Activated CD8-positive, alpha-beta memory T cell treated with anti-CD3 and anti-CD28 coated beads for 48 hours (primary cell): ENCODE results near the gene ZNF681.
"Not testable (repeated sequence)": the region's sequence is repeated elsewhere in the genome, so short reads cannot be mapped to it uniquely, and the experiment has no call there.

Experiments used
- DNase-seq, 3 experiments: peaks; one replicate each; pipeline ENCODE4 v3.0.0-alpha.2; 2020; ENCODE audit warnings: low read depth in 2 of 3, low spot score in 2 of 3

Gene ZNF681

GRCh38 chr19:23774106-23774505, 15.4 kb upstream of the ZNF681 start:
- no peak for DNase-seq

- DNase-seq = no peak
Measured at GRCh38 chr19:23772675-23773063, 14.0 kb upstream of the ZNF681 start.

GRCh38 chr19:23771761-23772674, 13.3 kb upstream of the ZNF681 start:
- no peak for DNase-seq

- no peak for DNase-seq
Measured at GRCh38 chr19:23771316-23771715, 12.6 kb upstream of the ZNF681 start.

- no peak for DNase-seq
Measured at GRCh38 chr19:23770672-23771250, 12.1 kb upstream of the ZNF681 start.

GRCh38 chr19:23769691-23770468, 11.2 kb upstream of the ZNF681 start:
- DNase-seq = no peak

GRCh38 chr19:23766951-23767350, 8.3 kb upstream of the ZNF681 start:
- DNase-seq = no peak

- DNase-seq = no peak
Measured at GRCh38 chr19:23764781-23765180, 6.1 kb upstream of the ZNF681 start.

- peak; percentile 47 to 69 (median 58) for DNase-seq
Measured at GRCh38 chr19:23762884-23763711, 4.4 kb upstream of the ZNF681 start.

- no peak for DNase-seq
Measured at GRCh38 chr19:23762548-23762883, 3.8 kb upstream of the ZNF681 start.

GRCh38 chr19:23760326-23760725, 1.6 kb upstream of the ZNF681 start:
- not testable (repeated sequence) for DNase-seq

- DNase-seq = not testable (repeated sequence)
Measured at GRCh38 chr19:23743633-23744232, 15.0 kb downstream of the ZNF681 start.

- not testable (repeated sequence) for DNase-seq
Measured at GRCh38 chr19:23730729-23731465, 27.8 kb downstream of the ZNF681 start.

GRCh38 chr19:23724161-23724560, 34.5 kb downstream of the ZNF681 start:
- not testable (repeated sequence) for DNase-seq

GRCh38 chr19:23718802-23719201, 39.9 kb downstream of the ZNF681 start:
- no peak for DNase-seq

GRCh38 chr19:23716792-23717191, 41.9 kb downstream of the ZNF681 start:
- DNase-seq = no peak

GRCh38 chr19:23709347-23709746, 49.3 kb downstream of the ZNF681 start:
- DNase-seq = no peak

GRCh38 chr19:23706657-23707056, 52.0 kb downstream of the ZNF681 start:
- DNase-seq = no peak

- no peak for DNase-seq
Measured at GRCh38 chr19:23699521-23699860, 59.2 kb downstream of the ZNF681 start.
